PC-9 (cell line): ENCODE results near the gene TTC23.

ENCODE experiments used
- CTCF ChIP-seq: fragments of 200-600 bp; sonication (generic); conservative IDR thresholded peaks from 2 replicates; pipeline ENCODE4 v1.6.1; 2017; ENCODE audit warnings: mixed run types, antibody characterized with exemption, mild to moderate bottlenecking, moderate library complexity
- EZH2 ChIP-seq: fragments of 200-600 bp; sonication (generic); IDR thresholded peaks from 2 replicates; pipeline ENCODE4 v1.8.0; 2017; ENCODE audit warnings: antibody characterized with exemption, low read depth

- TF ChIP-seq CTCF = no peak
- no peak for TF ChIP-seq EZH2
Measured at GRCh38 chr15:99201408-99202175, 47.8 kb downstream of the TTC23 start.
